Measurements from ENCODE around the gene ATOH8.

DNA sequence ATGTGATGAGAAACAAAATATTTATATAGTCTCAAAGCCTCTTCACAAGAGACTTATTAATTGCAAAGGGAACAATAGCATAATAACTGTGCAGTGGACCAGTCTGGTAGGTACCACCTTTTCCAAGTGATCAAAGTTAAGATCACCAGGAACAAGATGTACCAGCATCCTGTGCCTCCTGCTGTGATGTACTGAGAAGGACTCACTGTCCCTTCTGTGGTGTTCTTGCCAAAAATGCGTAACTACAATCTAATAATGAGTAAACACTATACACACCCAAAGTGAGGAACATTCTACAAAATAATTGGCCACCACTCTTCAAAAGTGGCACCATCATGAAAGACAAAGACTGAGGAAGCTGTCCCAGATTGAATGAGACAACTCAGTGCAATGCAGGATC is 45.1 kb upstream of the ATOH8 start:
- TF ChIP-seq, protein P1, sequence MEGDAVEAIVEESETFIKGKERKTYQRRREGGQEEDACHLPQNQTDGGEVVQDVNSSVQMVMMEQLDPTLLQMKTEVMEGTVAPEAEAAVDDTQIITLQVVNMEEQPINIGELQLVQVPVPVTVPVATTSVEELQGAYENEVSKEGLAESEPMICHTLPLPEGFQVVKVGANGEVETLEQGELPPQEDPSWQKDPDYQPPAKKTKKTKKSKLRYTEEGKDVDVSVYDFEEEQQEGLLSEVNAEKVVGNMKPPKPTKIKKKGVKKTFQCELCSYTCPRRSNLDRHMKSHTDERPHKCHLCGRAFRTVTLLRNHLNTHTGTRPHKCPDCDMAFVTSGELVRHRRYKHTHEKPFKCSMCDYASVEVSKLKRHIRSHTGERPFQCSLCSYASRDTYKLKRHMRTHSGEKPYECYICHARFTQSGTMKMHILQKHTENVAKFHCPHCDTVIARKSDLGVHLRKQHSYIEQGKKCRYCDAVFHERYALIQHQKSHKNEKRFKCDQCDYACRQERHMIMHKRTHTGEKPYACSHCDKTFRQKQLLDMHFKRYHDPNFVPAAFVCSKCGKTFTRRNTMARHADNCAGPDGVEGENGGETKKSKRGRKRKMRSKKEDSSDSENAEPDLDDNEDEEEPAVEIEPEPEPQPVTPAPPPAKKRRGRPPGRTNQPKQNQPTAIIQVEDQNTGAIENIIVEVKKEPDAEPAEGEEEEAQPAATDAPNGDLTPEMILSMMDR (optimal IDR thresholded peaks at IDR 0.05 in 1 of 3, IDR thresholded peaks at IDR 0.05 in 1 of 3, conservative IDR thresholded peaks at IDR 0.05 in 1 of 3; ENCODE audit: extremely low read depth in 1 of 3, insufficient read depth in 2 of 3, low read length in 3 of 3), result no peak
- no peak for TF ChIP-seq EZH2 (IDR thresholded peaks at IDR 0.05; ENCODE audit: low read length)
